K562 (cell line): ENCODE data around the gene YTHDF1. TPM values are rescaled to one million over a fixed set of nuclear protein-coding genes. Genes with fewer than 3 reads are reported as not detected.

Source experiments
- ATAC-seq: fragments of 200-7000 bp; cut with Tn5 transposase; 3 replicates; pipeline ENCODE4 v1.9.1; 2020; ENCODE audit warnings: moderate library complexity
- BruUV-seq: library from RNA; stranded (reverse); fragments of 400-500 nt; replicated peaks from 2 replicates; lab custom pipeline; 2021; lab: Mats Ljungman, UMichigan
- CTCF ChIA-PET: fragments of 300-600 bp; formaldehyde crosslinking; extraction: SDS; loops from one replicate; lab custom pipeline; 2021; ENCODE audit warnings: low intra/inter-chr PET ratio; lab: Yijun Ruan, JAX
- POLR2A ChIA-PET: fragments of 300-600, 350-650 bp; sonication (Branson Sonifier 250); formaldehyde crosslinking; extraction: SDS; loops from one replicate; lab custom pipeline; 2021; ENCODE audit warnings: antibody characterized with exemption, inconsistent platforms; lab: Yijun Ruan, JAX
- DNase-seq, 4 experiments: peaks; one replicate each; pipeline versions ENCODE4 v3.0.0 to v3.0.0-alpha.2; 2011 to 2018; ENCODE audit warnings: low spot score in 3 of 4, mixed read lengths in 3 of 4; ENCODE audit errors: extremely low read depth in 1 of 4
- FAIRE-seq: peaks from 2 replicates; lab custom pipeline; 2011; peaks lifted over from hg19 to GRCh38; lab: Jason Lieb, UNC
- H2AFZ ChIP-seq: 2 replicates; pipeline ENCODE4 v1.6.0; 2011; ENCODE audit warnings: low read depth, low read length, control low read depth, inconsistent platforms
- H3K27ac ChIP-seq: fragments of 200-600 bp; 3 replicates; pipeline ENCODE4 v1.8.0; 2011; ENCODE audit warnings: low read depth, mild to moderate bottlenecking, control low read depth, inconsistent platforms, low read length, moderate library complexity, mixed read lengths; ENCODE audit errors: extremely low read depth
- H3K27me3 ChIP-seq, 2 experiments: fragments of 300-600 bp in 1 of 2; 2 replicates in 1 of 2; 3 replicates in 1 of 2; pipeline versions ENCODE4 v1.6.0 to v1.8.0; 2011; ENCODE audit warnings: inconsistent platforms in 2 of 2, low read length in 2 of 2, mild to moderate bottlenecking in 1 of 2, mixed read lengths in 1 of 2, moderate library complexity in 1 of 2; ENCODE audit not compliant: control insufficient read depth in 2 of 2, insufficient read depth in 2 of 2
- H3K36me3 ChIP-seq: fragments of 300-600 bp; 3 replicates; pipeline ENCODE4 v1.8.0; 2011; ENCODE audit warnings: mild to moderate bottlenecking, low read length, inconsistent platforms; ENCODE audit not compliant: control insufficient read depth, insufficient read depth
- H3K4me1 ChIP-seq, 2 experiments: fragments of 200-600 bp in 1 of 2; replicated peaks in 1 of 2; 2 replicates in 1 of 2; 3 replicates in 1 of 2; pipeline versions ENCODE4 v1.5.1 to v1.8.0; 2011; ENCODE audit warnings: inconsistent platforms in 2 of 2, low read length in 2 of 2, mild to moderate bottlenecking in 1 of 2, mixed read lengths in 1 of 2, moderate library complexity in 1 of 2; ENCODE audit not compliant: control insufficient read depth in 2 of 2, insufficient read depth in 2 of 2
- H3K4me2 ChIP-seq: 2 replicates; pipeline ENCODE4 v1.6.1; 2011; ENCODE audit warnings: low read length, control low read depth, inconsistent platforms, mixed read lengths; ENCODE audit not compliant: insufficient read depth
- H3K4me3 ChIP-seq: fragments of 200-600 bp; sonication (generic), shearing (Covaris generic); 2 replicates; pipeline ENCODE4 v1.5.1; 2016; ENCODE audit warnings: control low read depth, inconsistent platforms
- H3K79me2 ChIP-seq: fragments of 200-600 bp; 3 replicates; pipeline ENCODE4 v1.8.0; 2011; ENCODE audit warnings: low read length, inconsistent platforms; ENCODE audit not compliant: control insufficient read depth, insufficient read depth
- H3K9ac ChIP-seq, 2 experiments: 2 replicates each; pipeline versions ENCODE4 v1.6.0 to v1.6.1; 2011; ENCODE audit warnings: low read depth in 2 of 2, low read length in 2 of 2, control low read depth in 1 of 2, inconsistent platforms in 1 of 2, mild to moderate bottlenecking in 1 of 2, mixed read lengths in 1 of 2; ENCODE audit not compliant: insufficient read depth in 1 of 2
- H3K9me1 ChIP-seq: one replicate; pipeline ENCODE4 v1.6.0; 2011; ENCODE audit warnings: inconsistent platforms, mild to moderate bottlenecking, low read length, moderate library complexity; ENCODE audit not compliant: control insufficient read depth, insufficient read depth
- H3K9me3 ChIP-seq: replicated peaks from 2 replicates; pipeline ENCODE4 v1.5.1; 2011; ENCODE audit warnings: low read depth, low read length, inconsistent platforms; ENCODE audit not compliant: control insufficient read depth, insufficient read depth
- H4K20me1 ChIP-seq: replicated peaks from 2 replicates; pipeline ENCODE4 v1.6.1; 2011; ENCODE audit warnings: low read length, inconsistent platforms, mixed read lengths; ENCODE audit not compliant: control insufficient read depth, insufficient read depth
- CEBPZ ChIP-seq: fragments of 150-350 bp; IDR thresholded peaks from 2 replicates; pipeline ENCODE4 v1.6.1; 2014; ENCODE audit warnings: low read depth, mild to moderate bottlenecking, low read length, borderline replicate concordance
- CTCF ChIP-seq, 3 experiments: IDR thresholded peaks in 2 of 3; conservative IDR thresholded peaks in 1 of 3; 2 replicates each; pipeline ENCODE4 v1.5.1; 2011 to 2012; ENCODE audit warnings: low read length in 3 of 3, mild to moderate bottlenecking in 3 of 3, control low read depth in 2 of 3, improper control_type of control experiment in 1 of 3, inconsistent platforms in 1 of 3, low read depth in 1 of 3, mixed read lengths in 1 of 3, moderate library complexity in 1 of 3; ENCODE audit not compliant: insufficient read depth in 2 of 3
- DIDO1 ChIP-seq: fragments of 450-650 bp; IDR thresholded peaks from 2 replicates; pipeline ENCODE4 v1.6.1; 2016; ENCODE audit warnings: low read depth, missing biosample characterization, missing genetic modification characterization
- HINFP ChIP-seq: fragments of 450-650 bp; conservative IDR thresholded peaks from 2 replicates; pipeline ENCODE4 v1.6.1; 2016; ENCODE audit warnings: missing genetic modification characterization, low read depth, mild to moderate bottlenecking, control low read depth, missing compliant biosample characterization
- HNRNPH1 ChIP-seq: fragments of 200-400 bp; formaldehyde crosslinking; optimal IDR thresholded peaks from 2 replicates; pipeline ENCODE3; 2017; ENCODE audit warnings: low read depth, mild to moderate bottlenecking, low read length, moderate library complexity
- KAT8 ChIP-seq: fragments of 450-650 bp; IDR thresholded peaks from 2 replicates; pipeline ENCODE4 v1.6.1; 2016; ENCODE audit warnings: low read depth, mild to moderate bottlenecking
- MAFF ChIP-seq: IDR thresholded peaks from 2 replicates; pipeline ENCODE4 v1.6.1; 2012; ENCODE audit warnings: low read length, improper control_type of control experiment
- SFPQ ChIP-seq: fragments of 200-400 bp; formaldehyde crosslinking; IDR thresholded peaks from 2 replicates; pipeline ENCODE4 v1.6.1; 2017; ENCODE audit warnings: mild to moderate bottlenecking, low read depth, low read length, moderate library complexity
- SIX5 ChIP-seq, 2 experiments: IDR thresholded peaks; 2 replicates each; pipeline ENCODE4 v1.6.1; 2011; ENCODE audit warnings: low read length in 2 of 2, borderline replicate concordance in 1 of 2, low read depth in 1 of 2, mild to moderate bottlenecking in 1 of 2, moderate library complexity in 1 of 2; ENCODE audit not compliant: insufficient read depth in 1 of 2
- ZNF197 ChIP-seq: fragments of 200-800 bp; sonication (Bioruptor generic); IDR thresholded peaks from 2 replicates; pipeline ENCODE4 v1.6.1; 2016; ENCODE audit warnings: low read depth, missing genetic modification characterization, missing compliant biosample characterization
- ZNF282 ChIP-seq: sonication (generic); formaldehyde crosslinking; IDR thresholded peaks from 2 replicates; pipeline ENCODE4 v1.8.1; 2023; ENCODE audit warnings: missing genetic modification reagents
- WGBS: fragments of 100-300 bp; shearing (Covaris generic); methylation state at CpG from one replicate; pipeline ENCODE4 v1.1.6; 2016; ENCODE audit warnings: low coverage, mixed read lengths; ENCODE audit not compliant: insufficient coverage; ENCODE audit errors: missing lambda C conversion rate; 5-methylcytosine and 5-hydroxymethylcytosine counted together
- in situ Hi-C: fragments of 300-500 bp; cut with MboI; formaldehyde crosslinking; loops from 4 replicates; pipeline ENCODE4 v1.15.0; 2018; ENCODE audit warnings: inconsistent platforms, mixed read lengths
- intact Hi-C: fragments of 100-400 bp; cut with micrococcal nuclease; formaldehyde crosslinking; loops from 2 replicates; pipeline ENCODE4 v1.14.2; 2022
- polyA plus RNA-seq, 8 experiments: library from polyadenylated mRNA; depleted of rRNA in 4 of 8; stranded (reverse) in 5 of 8; unstranded in 3 of 8; fragments of >200 nt; fragmentation: Nextera tagmentation in 2 of 8; fragmentation: Illumina TruSeq in 1 of 8; extraction: Ambion mirVana in 2 of 8; extraction: Trizol in 1 of 8; gene quantifications; 2 replicates each; pipeline versions ENCODE4 v1.2.1 to v1.2.3, GENCODE V29; 2011 to 2014; ENCODE audit warnings: inconsistent platforms in 1 of 8, missing spikeins in 1 of 8
- total RNA-seq, 7 experiments: library from RNA; depleted of rRNA in 6 of 7; stranded (reverse); fragments of >200 nt in 6 of 7; fragmentation: Illumina TruSeq in 2 of 7; extraction: Trizol in 2 of 7; gene quantifications; 2 replicates each; pipeline versions ENCODE4 v1.2.1 to v1.2.3, GENCODE V29; 2011 to 2021; ENCODE audit warnings: low replicate concordance in 1 of 7

YTHDF1 gene
- total and polyA plus RNA-seq, 9 of the 15 experiments (the other 6 are each of a cell fraction or from before 2014, with no cell fraction given) = 10.1 to 42.4 (median 27.8) TPM

- TF ChIP-seq ZNF197 (CRISPR knock-in tag) = peak; percentile 91
- peak; percentile 29; the same call in 1 of the 2 replicates for TF ChIP-seq DIDO1 (tag)
- no peak for TF ChIP-seq SFPQ
- no peak for TF ChIP-seq SIX5 (IDR thresholded peaks at IDR 0.05; ENCODE audit: borderline replicate concordance in 1 of 2, insufficient read depth in 1 of 2, low read depth in 1 of 2, low read length in 2 of 2)
- TF ChIP-seq ZNF282 (CRISPR knock-in tag) = no peak
Observed at GRCh38 chr20:63264000-63264399, 48.1 kb upstream of the YTHDF1 start (continued).

GRCh38 chr20:63262836-63263235 is 46.9 kb upstream of the YTHDF1 start:
- H3K9me3 ChIP-seq = no peaks in the 10 kb centered on the region
- ChIA-PET POLR2A (interaction anchor here (1.0 kb wide), 1 partner anchor 10 kb away, joined by 4 read pairs; the partner anchor contains the start of gene ARFGAP1), CTCF (no interaction called here)
- no peak overlapping the region for H3K4me3 ChIP-seq
- 0 out of 2 replicates have a peak, but pooled peaks cover 6% of the 10 kb centered on the region for H4K20me1 ChIP-seq
- ATAC-seq (no peak), DNase-seq (no peak), FAIRE-seq (no peak)
- peaks cover 27 to 65% of the 10 kb centered on the region in 2 experiments for H3K27me3 ChIP-seq
- H3K27ac ChIP-seq = no peak overlapping the region
- in situ Hi-C loops (no loop called here), intact Hi-C loops (no loop called here)
- WGBS = 43% methylated on average over 6 of the region's 9 CpGs
- H3K4me1 ChIP-seq = peaks cover 11 to 21% of the 10 kb centered on the region in 2 experiments
- H3K79me2 ChIP-seq = no peaks in the 10 kb centered on the region
- no peaks in the 10 kb centered on the region for H3K9me1 ChIP-seq
- H2AFZ ChIP-seq = no peak overlapping the region
- no peak overlapping the region; a peak in 1 of 4 replicates for H3K9ac ChIP-seq
- H3K4me2 ChIP-seq = no peak overlapping the region
- no TSS peak for BruUV-seq
- no peaks in the 10 kb centered on the region for H3K36me3 ChIP-seq
- TF ChIP-seq HINFP (tag) (no peak), KAT8 (no peak), CEBPZ (no peak), HNRNPH1 (no peak), MAFF (no peak), CTCF (IDR thresholded peaks at IDR 0.05 in 2 of 3, conservative IDR thresholded peaks at IDR 0.05 in 1 of 3; ENCODE audit: insufficient read depth in 2 of 3, low read depth in 1 of 3, low read length in 3 of 3) (no peak)
